GM23338 (cell line): ENCODE data around the gene ADGRB3. TPM values are rescaled to one million over a fixed set of nuclear protein-coding genes. Genes with fewer than 3 reads are reported as not detected.

Source experiments
- ATAC-seq: fragments of 200-7000 bp; cut with Tn5 transposase; 3 replicates; pipeline ENCODE4 v1.9.1; 2020
- DNase-seq: peaks from one replicate; pipeline ENCODE4 v3.0.0-alpha.2; 2015; ENCODE audit warnings: low spot score
- H2AFZ ChIP-seq: fragments of 200-600 bp; sonication (generic); 2 replicates; pipeline ENCODE4 v1.8.0; 2016; ENCODE audit warnings: antibody characterized with exemption, mild to moderate bottlenecking, moderate library complexity
- H3F3A ChIP-seq: fragments of 200-600 bp; sonication (generic); replicated peaks from 2 replicates; pipeline ENCODE4 v1.8.0; 2017; ENCODE audit warnings: antibody characterized with exemption, mixed run types, low read depth
- H3K27ac ChIP-seq: fragments of 200-600 bp; sonication (generic); 2 replicates; pipeline ENCODE4 v1.6.1; 2016; ENCODE audit warnings: low read depth
- H3K27me3 ChIP-seq: fragments of 200-600 bp; sonication (generic); 2 replicates; pipeline ENCODE4 v1.8.0; 2016; ENCODE audit warnings: mild to moderate bottlenecking, mixed run types, moderate library complexity; ENCODE audit not compliant: insufficient read depth
- H3K36me3 ChIP-seq: fragments of 200-600 bp; sonication (generic); 2 replicates; pipeline ENCODE4 v1.8.0; 2016; ENCODE audit warnings: mild to moderate bottlenecking; ENCODE audit not compliant: insufficient read depth
- H3K4me1 ChIP-seq: fragments of 200-600 bp; sonication (generic); 2 replicates; pipeline ENCODE4 v1.8.0; 2016; ENCODE audit warnings: mild to moderate bottlenecking, moderate library complexity; ENCODE audit not compliant: insufficient read depth
- H3K4me2 ChIP-seq: fragments of 200-600 bp; sonication (generic); 2 replicates; pipeline ENCODE4 v1.7.1; 2017; ENCODE audit warnings: mixed run types
- H3K4me3 ChIP-seq: fragments of 200-600 bp; sonication (generic); 2 replicates; pipeline ENCODE4 v1.6.1; 2016; ENCODE audit warnings: mixed run types
- H3K79me2 ChIP-seq: fragments of 200-600 bp; sonication (generic); replicated peaks from 2 replicates; pipeline ENCODE4 v1.8.0; 2017; ENCODE audit warnings: mild to moderate bottlenecking; ENCODE audit not compliant: insufficient read depth
- H3K9me2 ChIP-seq: fragments of 200-600 bp; sonication (generic); 2 replicates; pipeline ENCODE4 v1.8.0; 2017; ENCODE audit not compliant: insufficient read depth
- H4K20me1 ChIP-seq: fragments of 200-600 bp; sonication (generic); replicated peaks from 2 replicates; pipeline ENCODE4 v1.8.0; 2017; ENCODE audit warnings: mild to moderate bottlenecking; ENCODE audit not compliant: insufficient read depth
- H3K27ac Mint-ChIP-seq: 2 replicates; pipeline ENCODE4 v1.8.0; 2020; ENCODE audit warnings: inconsistent platforms, mild to moderate bottlenecking, moderate library complexity, mixed read lengths
- H3K27me3 Mint-ChIP-seq: 3 replicates; pipeline ENCODE4 v1.8.0; 2022; ENCODE audit warnings: low read depth, mild to moderate bottlenecking, moderate library complexity, mixed read lengths, inconsistent platforms; ENCODE audit not compliant: insufficient read depth, poor library complexity
- H3K36me3 Mint-ChIP-seq: 3 replicates; pipeline ENCODE4 v1.8.0; 2021; ENCODE audit warnings: low read depth, mild to moderate bottlenecking, inconsistent platforms, moderate library complexity, mixed read lengths
- H3K4me1 Mint-ChIP-seq: 3 replicates; pipeline ENCODE4 v1.8.0; 2020; ENCODE audit warnings: mild to moderate bottlenecking, inconsistent platforms, mixed read lengths
- H3K4me3 Mint-ChIP-seq: 3 replicates; pipeline ENCODE4 v1.8.0; 2021; ENCODE audit warnings: moderate library complexity, mild to moderate bottlenecking, inconsistent platforms, mixed read lengths
- H3K9me3 Mint-ChIP-seq: 3 replicates; pipeline ENCODE4 v1.8.0; 2020; ENCODE audit warnings: moderate library complexity, mild to moderate bottlenecking, inconsistent platforms, mixed read lengths
- CREB1 ChIP-seq: fragments of 250-450 bp; sonication (Bioruptor Pico); IDR thresholded peaks from 2 replicates; pipeline ENCODE4 v1.5.0; 2020; ENCODE audit warnings: low read depth, mild to moderate bottlenecking, moderate library complexity
- CTCF ChIP-seq, 2 experiments: fragments of 200-600 bp in 1 of 2; sonication (generic) in 1 of 2; conservative IDR thresholded peaks; 2 replicates each; pipeline versions ENCODE4 v1.5.1 to v1.6.1; 2016 to 2017; ENCODE audit warnings: antibody characterized with exemption in 2 of 2, low read depth in 2 of 2, mild to moderate bottlenecking in 2 of 2, moderate library complexity in 1 of 2
- ETS1 ChIP-seq: IDR thresholded peaks from 2 replicates; pipeline ENCODE4 v1.6.1; 2016; ENCODE audit warnings: antibody characterized with exemption
- EZH2 ChIP-seq: fragments of 200-600 bp; sonication (generic); IDR thresholded peaks from one replicate; pipeline ENCODE4 v1.8.0; 2017; ENCODE audit warnings: antibody characterized with exemption, mild to moderate bottlenecking, low read depth; ENCODE audit not compliant: unreplicated experiment
- EZH2phosphoT487 ChIP-seq: fragments of 200-600 bp; sonication (generic); IDR thresholded peaks from one replicate; pipeline ENCODE4 v1.8.1; 2018; ENCODE audit warnings: antibody characterized with exemption; ENCODE audit not compliant: unreplicated experiment
- JUNB ChIP-seq: IDR thresholded peaks from one replicate; pipeline ENCODE4 v1.6.1; 2016; ENCODE audit warnings: antibody characterized with exemption; ENCODE audit not compliant: unreplicated experiment
- NANOG ChIP-seq: IDR thresholded peaks from 2 replicates; pipeline ENCODE4 v1.6.1; 2016; ENCODE audit warnings: antibody characterized with exemption, borderline replicate concordance
- POLR2AphosphoS5 ChIP-seq: IDR thresholded peaks from 2 replicates; pipeline ENCODE4 v1.6.1; 2016; ENCODE audit warnings: antibody characterized with exemption, low read depth
- REST ChIP-seq: IDR thresholded peaks from one replicate; pipeline ENCODE4 v1.6.1; 2018; ENCODE audit warnings: antibody characterized with exemption; ENCODE audit not compliant: unreplicated experiment
- STAT1 ChIP-seq: IDR thresholded peaks from one replicate; pipeline ENCODE4 v1.6.1; 2016; ENCODE audit warnings: antibody characterized with exemption; ENCODE audit not compliant: unreplicated experiment
- ZNF114 ChIP-seq: fragments of 250-450 bp; sonication (Bioruptor Pico); IDR thresholded peaks from 2 replicates; pipeline ENCODE4 v1.5.0; 2020; ENCODE audit warnings: mild to moderate bottlenecking, moderate library complexity
- ZNF331 ChIP-seq: fragments of 250-450 bp; sonication (Bioruptor Pico); IDR thresholded peaks from 2 replicates; pipeline ENCODE4 v1.5.0; 2020; ENCODE audit warnings: low read depth, mild to moderate bottlenecking, moderate library complexity
- ZNF462 ChIP-seq: fragments of 250-450 bp; sonication (Bioruptor Pico); IDR thresholded peaks from 2 replicates; pipeline ENCODE4 v1.5.0; 2020; ENCODE audit warnings: mild to moderate bottlenecking, moderate library complexity
- polyA plus RNA-seq: library from polyadenylated mRNA; unstranded; fragments of >200 nt; fragmentation: Nextera tagmentation; extraction: Ambion mirVana; gene quantifications from 2 replicates; pipeline ENCODE4 v1.2.1, GENCODE V29; 2016
- total RNA-seq: library from RNA; depleted of rRNA; stranded (reverse); fragments of >200 nt; shearing (Covaris generic); gene quantifications from 2 replicates; pipeline ENCODE4 v1.2.3, GENCODE V29; 2014

The ADGRB3 gene
- total and polyA plus RNA-seq, 2 experiments from 2014 or later, result 0.92 to 4.0 TPM

GRCh38 chr6:69284176-69284730, 649.2 kb downstream of the ADGRB3 start:
- ATAC-seq, result no peak
- H3K27me3 ChIP-seq, result no peaks in the 10 kb centered on the region
- H3K9me3 Mint-ChIP-seq, result no peaks in the 10 kb centered on the region
- no peaks in the 10 kb centered on the region for H3K79me2 ChIP-seq
- H3K4me3 ChIP-seq, result no peak overlapping the region
- H3F3A ChIP-seq, result no peaks in the 10 kb centered on the region
- no peaks in the 10 kb centered on the region for H3K36me3 ChIP-seq
- no peak overlapping the region for H3K4me3 Mint-ChIP-seq
- H3K4me2 ChIP-seq, result no peak overlapping the region
- H3K4me1 Mint-ChIP-seq, result peaks cover 14% of the 10 kb centered on the region; the same call in 2 of the 3 replicates
- H2AFZ ChIP-seq, result peak overlapping the region; percentile 78
- no peak for DNase-seq
- peaks cover 11% of the 10 kb centered on the region; the same call in 1 of the 2 replicates for H3K4me1 ChIP-seq
- no peaks in the 10 kb centered on the region for H4K20me1 ChIP-seq
- TF ChIP-seq POLR2AphosphoS5 (no peak), CTCF (conservative IDR thresholded peaks at IDR 0.05; ENCODE audit: low read depth in 2 of 2) (no peak), EZH2 (no peak), JUNB (no peak), REST (no peak), ZNF114 (CRISPR knock-in tag) (no peak), STAT1 (no peak), CREB1 (no peak), ZNF462 (CRISPR knock-in tag) (no peak), EZH2phosphoT487 (no peak), ZNF331 (no peak), ETS1 (no peak), NANOG (no peak)
- no peaks in the 10 kb centered on the region for H3K9me2 ChIP-seq
- no peak overlapping the region for H3K27ac ChIP-seq
- no peaks in the 10 kb centered on the region for H3K27me3 Mint-ChIP-seq
- H3K36me3 Mint-ChIP-seq, result no peaks in the 10 kb centered on the region
- 0 out of 2 replicates have a peak overlapping the region, but pooled peaks have one; percentile 0 for H3K27ac Mint-ChIP-seq
